SH-SY5Y (cell line): ENCODE measurements around the gene P2RX6.

Experiments used
- GATA2 ChIP-seq: IDR thresholded peaks from 2 replicates; pipeline ENCODE4 v1.6.1; 2011; ENCODE audit warnings: mild to moderate bottlenecking, low read depth, low read length
- GATA3 ChIP-seq: IDR thresholded peaks from 2 replicates; pipeline ENCODE4 v1.6.1; 2011; ENCODE audit warnings: low read depth, mild to moderate bottlenecking, low read length, moderate library complexity

DNA sequence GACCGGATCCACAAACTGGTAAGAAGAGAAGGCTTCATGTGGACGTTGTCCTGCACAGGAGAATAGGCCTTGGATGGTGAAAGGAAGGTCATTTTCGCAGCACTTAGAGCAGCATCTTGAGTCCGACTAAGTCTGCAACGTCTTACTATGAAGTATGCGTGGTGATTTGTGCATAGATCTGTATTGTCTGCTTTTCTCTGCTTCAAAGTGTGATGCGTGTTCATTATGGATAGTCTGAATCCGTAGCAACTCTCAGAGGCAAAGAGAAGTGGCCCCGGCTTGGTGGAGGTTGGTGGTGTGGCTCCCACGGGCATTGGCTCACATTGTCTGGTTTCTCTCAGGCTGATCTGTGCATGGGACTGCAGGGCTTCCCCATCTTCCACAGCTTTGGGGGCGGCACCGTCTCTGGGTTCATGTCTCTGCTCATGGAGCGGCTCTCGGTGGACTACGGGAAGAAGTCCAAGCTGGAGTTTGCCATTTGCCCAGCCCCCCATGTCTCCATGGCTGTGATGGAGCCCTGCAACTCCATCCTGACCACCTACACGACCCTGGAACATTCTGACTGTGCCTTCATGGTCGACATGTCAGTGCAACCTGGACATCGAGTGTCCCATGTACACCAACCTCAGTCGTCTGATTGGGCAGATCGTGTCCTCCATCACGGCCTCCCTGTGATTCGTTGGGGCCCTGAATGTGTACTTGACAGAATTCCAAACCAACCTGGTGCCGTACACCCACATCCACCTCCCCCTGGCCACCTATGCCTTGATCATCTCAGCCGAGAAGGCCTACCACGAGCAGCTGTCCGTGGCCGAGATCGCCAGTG, 52.3 kb downstream of the P2RX6 start:
- TF ChIP-seq GATA2 (no peak), GATA3 (no peak)
